AG09309 (cell line): Measurements from ENCODE around the gene MICAL2.
A peak's percentile ranks its signal among the peaks of the same experiment; 100 is the strongest.

Source experiments
- DNase-seq: peaks from one replicate; pipeline ENCODE4 v3.0.0-alpha.2; 2010; ENCODE audit warnings: low read depth
- H3K4me3 ChIP-seq: 2 replicates; pipeline ENCODE4 v1.5.1; 2011; ENCODE audit warnings: mild to moderate bottlenecking, low read depth, low read length, moderate library complexity; ENCODE audit not compliant: control insufficient read depth
- TF ChIP-seq, protein P1 (sequence below): IDR thresholded peaks from 2 replicates; pipeline ENCODE4 v1.5.1; 2011; ENCODE audit warnings: mild to moderate bottlenecking, low read depth, low read length, inconsistent platforms; ENCODE audit not compliant: insufficient read depth, control insufficient read depth; ENCODE audit errors: missing control alignments

MICAL2 gene

DNA sequence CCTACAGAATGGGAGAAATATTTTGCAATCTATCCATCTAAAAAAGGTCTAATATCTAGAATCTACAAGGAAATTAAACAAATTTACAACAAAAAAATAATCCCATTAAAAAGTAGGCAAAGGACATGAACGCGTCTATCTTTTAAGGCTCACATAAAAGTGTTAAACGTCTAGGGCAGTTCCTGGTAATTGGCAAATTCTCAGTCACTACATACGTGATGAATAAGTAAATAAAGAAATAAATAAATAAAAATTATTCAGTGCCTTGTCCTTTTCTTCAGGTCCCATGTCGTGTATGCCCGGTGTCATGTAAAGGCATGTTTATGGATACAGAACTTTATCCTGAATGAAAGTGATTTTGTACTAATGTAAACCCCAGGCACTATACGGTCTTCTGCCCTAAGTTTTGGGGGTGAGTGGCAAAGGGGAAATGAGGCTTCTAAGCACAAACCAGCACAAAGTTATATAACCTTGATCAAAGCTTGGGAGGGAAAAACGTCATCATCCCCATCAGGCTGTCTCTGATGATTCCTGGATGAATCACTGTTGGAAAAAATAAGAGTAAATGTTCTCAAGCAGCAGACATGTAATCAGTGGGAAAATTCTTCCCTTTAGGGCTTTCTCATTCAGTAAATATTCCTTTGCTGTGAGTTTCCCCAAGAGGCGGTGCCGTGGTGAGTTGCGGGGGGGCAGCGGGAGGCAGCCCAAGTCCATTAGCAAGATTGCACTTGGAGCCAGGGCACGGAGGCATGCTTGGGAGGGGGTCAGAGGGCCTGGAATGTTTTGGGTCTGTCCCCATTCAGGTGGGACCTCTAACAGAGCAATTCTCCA lies 30.4 kb upstream of the MICAL2 start:
- peak; percentile 97 for DNase-seq
- H3K4me3 ChIP-seq, result no peak overlapping the region

DNA sequence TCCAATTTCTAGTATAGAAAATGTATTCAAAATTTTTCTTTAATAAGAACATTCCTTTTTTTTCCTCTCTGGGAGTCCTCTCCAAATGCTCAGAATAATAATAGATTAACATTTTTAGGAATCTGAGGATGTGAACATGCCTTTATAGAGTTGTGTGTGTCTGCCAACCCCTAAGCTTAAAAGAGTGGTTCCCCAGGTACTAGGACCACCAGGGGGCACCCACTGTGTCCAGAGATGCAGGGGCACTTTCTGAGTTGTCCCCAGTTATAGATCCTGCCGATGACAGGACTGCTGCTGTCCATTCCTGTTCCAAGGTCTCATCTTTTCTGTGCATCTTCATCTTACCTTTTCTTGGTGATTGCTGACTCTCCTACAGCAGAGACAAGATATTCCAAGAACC lies 27.0 kb upstream of the MICAL2 start:
- no peak overlapping the region for H3K4me3 ChIP-seq
- no peak for DNase-seq
- TF ChIP-seq, protein P1, sequence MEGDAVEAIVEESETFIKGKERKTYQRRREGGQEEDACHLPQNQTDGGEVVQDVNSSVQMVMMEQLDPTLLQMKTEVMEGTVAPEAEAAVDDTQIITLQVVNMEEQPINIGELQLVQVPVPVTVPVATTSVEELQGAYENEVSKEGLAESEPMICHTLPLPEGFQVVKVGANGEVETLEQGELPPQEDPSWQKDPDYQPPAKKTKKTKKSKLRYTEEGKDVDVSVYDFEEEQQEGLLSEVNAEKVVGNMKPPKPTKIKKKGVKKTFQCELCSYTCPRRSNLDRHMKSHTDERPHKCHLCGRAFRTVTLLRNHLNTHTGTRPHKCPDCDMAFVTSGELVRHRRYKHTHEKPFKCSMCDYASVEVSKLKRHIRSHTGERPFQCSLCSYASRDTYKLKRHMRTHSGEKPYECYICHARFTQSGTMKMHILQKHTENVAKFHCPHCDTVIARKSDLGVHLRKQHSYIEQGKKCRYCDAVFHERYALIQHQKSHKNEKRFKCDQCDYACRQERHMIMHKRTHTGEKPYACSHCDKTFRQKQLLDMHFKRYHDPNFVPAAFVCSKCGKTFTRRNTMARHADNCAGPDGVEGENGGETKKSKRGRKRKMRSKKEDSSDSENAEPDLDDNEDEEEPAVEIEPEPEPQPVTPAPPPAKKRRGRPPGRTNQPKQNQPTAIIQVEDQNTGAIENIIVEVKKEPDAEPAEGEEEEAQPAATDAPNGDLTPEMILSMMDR, result peak; percentile 18

More for the DNA sequence above, 30.4 kb upstream of the MICAL2 start:
- TF ChIP-seq, protein P1, result no peak

DNA sequence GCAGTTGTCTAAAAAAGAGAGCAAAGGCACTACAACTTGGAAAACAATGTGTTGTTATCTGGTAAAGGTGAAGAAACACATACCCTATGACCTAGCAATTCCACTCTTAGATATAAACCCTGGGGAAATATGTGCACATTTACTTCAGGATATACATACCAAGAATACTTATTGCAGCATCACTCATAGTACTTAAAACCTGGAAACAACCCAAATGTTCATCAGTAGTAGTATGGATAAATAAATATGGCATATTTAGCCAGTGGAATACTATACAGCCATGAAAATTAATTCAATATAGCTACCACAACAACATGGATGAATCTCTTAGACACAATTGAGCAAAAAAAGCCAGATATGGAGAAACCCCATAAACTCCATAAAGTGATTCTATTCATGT lies 26.1 kb upstream of the MICAL2 start:
- TF ChIP-seq, protein P1, result no peak
- no peak for DNase-seq
- no peak overlapping the region for H3K4me3 ChIP-seq

DNA sequence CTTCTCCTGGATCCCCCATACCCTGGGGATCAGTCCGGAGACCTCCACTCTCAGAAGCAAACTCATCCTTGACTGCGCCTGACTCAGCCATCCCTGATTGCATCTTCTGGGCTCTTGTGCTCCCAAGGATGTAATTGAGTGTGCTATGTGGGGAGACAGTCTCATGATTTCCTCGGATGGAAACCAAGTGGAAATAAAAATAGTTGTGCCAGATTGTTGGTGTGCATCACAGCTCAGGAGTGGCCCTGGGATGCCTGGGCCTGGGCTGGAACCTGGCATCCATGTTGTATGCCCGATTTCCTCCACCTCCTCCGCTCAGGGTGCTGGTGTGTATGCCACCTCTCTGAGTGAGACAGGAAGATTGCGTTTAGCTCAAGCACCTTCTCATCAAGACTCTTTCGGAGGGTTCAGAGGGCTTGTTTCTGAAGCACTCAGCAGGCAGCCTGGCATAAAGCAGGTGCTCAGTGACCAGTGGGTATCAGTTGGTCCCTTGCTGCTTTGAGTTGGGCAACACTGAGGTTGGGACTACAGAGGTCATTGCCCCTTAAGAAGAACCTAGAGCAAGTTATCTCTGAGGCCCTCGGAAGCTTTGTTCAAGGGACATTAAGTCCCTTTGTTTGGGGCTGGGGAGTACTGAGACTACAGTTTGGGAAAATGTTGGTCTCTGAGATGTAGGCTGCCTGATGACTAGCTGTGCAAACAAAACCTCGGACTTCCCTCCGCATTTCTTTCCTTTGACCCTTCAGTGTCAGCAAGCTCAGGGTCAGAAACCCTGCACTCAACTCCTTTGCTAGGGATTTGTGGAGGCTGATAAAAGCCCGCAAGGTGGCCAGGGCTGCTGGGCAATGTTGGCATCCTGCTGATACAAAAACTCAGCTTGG lies 24.8 kb upstream of the MICAL2 start:
- no peak overlapping the region for H3K4me3 ChIP-seq
- no peak for DNase-seq
- TF ChIP-seq, protein P1, result no peak

DNA sequence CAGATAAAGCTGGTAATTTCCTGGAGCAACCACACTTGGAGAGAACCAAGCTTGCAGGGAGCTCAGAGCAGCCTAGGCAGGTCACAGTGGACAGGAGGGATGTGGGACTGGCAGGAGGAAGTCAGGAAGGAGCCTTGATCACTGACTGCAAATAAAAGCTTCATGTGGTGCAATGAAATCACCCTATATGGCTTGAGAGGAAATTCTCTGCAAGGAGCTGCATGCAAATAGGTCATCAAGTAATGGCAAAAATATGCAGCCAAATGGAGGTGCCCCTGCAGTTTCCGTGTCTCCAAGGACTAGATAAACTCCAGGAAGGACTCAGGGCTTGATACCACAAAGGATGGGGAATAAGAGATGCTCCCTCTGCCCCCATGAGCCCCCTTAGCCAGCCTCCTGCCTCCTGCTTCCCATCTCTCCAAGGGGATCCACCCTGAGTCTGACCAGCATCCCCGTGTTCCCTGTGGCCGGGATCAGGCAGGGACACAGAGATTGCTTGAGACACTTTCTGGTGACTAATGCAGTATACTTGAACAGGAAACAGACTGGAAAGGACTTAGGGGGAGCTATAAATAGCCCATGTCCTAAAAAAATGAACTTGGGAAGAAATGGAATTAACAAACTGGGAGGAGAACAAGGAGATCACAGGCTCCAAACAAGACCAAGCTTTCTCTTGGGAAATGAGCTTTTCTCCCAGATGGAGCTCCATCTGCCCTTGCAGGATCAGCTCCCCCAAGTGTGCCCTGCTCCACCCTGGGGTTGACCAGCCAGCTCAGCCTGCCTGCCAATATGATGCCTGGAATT lies 23.9 kb upstream of the MICAL2 start:
- DNase-seq, result peak; percentile 95
- TF ChIP-seq, protein P1, result no peak
- H3K4me3 ChIP-seq, result peak overlapping the region; percentile 29
